HepG2 (cell line): ENCODE data around the gene ZNF77. TPM values are rescaled to one million over a fixed set of nuclear protein-coding genes. Genes with fewer than 3 reads are reported as not detected.
A peak's percentile ranks its signal among the peaks of the same experiment; 100 is the strongest.

ENCODE experiments used
- AGO1 ChIP-seq: fragments of 200-400 bp; formaldehyde crosslinking; IDR thresholded peaks from 2 replicates; pipeline ENCODE4 v1.6.1; 2017; ENCODE audit warnings: mild to moderate bottlenecking, low read depth, low read length, moderate library complexity; ENCODE audit not compliant: poor library complexity, severe bottlenecking
- ARNTL ChIP-seq: sonication (generic); formaldehyde crosslinking; IDR thresholded peaks from 2 replicates; pipeline ENCODE4 v1.4.0; 2020; ENCODE audit warnings: mild to moderate bottlenecking, missing genetic modification reagents
- CERS6 ChIP-seq: sonication (generic); formaldehyde crosslinking; IDR thresholded peaks from 2 replicates; pipeline ENCODE4 v1.5.0; 2020; ENCODE audit warnings: missing genetic modification reagents
- CHCHD3 ChIP-seq: sonication (generic); formaldehyde crosslinking; IDR thresholded peaks from 2 replicates; pipeline ENCODE4 v1.8.0; 2022; ENCODE audit warnings: mild to moderate bottlenecking, missing genetic modification reagents, moderate library complexity
- ELF4 ChIP-seq: sonication (generic); formaldehyde crosslinking; IDR thresholded peaks from 2 replicates; pipeline ENCODE4 v1.5.0; 2020; ENCODE audit warnings: missing genetic modification reagents, mild to moderate bottlenecking, moderate library complexity, borderline replicate concordance
- GATAD1 ChIP-seq: IDR thresholded peaks from 2 replicates; pipeline ENCODE4 v1.6.1; 2016; ENCODE audit warnings: missing genetic modification reagents, missing compliant biosample characterization
- MAFK ChIP-seq, 2 experiments: IDR thresholded peaks in 1 of 2; conservative IDR thresholded peaks in 1 of 2; 2 replicates each; pipeline ENCODE4 v1.6.1; 2011; ENCODE audit warnings: improper control_type of control experiment in 2 of 2, low read length in 2 of 2
- NCOA2 ChIP-seq: sonication (generic); formaldehyde crosslinking; IDR thresholded peaks from 2 replicates; pipeline ENCODE4 v1.8.0; 2022; ENCODE audit warnings: inconsistent platforms
- NFIB ChIP-seq: sonication (generic); formaldehyde crosslinking; IDR thresholded peaks from 2 replicates; pipeline ENCODE4 v1.9.0; 2021; ENCODE audit warnings: missing genetic modification reagents, mild to moderate bottlenecking, borderline replicate concordance
- PHF20 ChIP-seq: sonication (generic); formaldehyde crosslinking; IDR thresholded peaks from 2 replicates; pipeline ENCODE4 v1.5.0; 2020; ENCODE audit warnings: mild to moderate bottlenecking, missing genetic modification reagents
- PTBP1 ChIP-seq: fragments of 200-400 bp; formaldehyde crosslinking; IDR thresholded peaks from 2 replicates; pipeline ENCODE4 v1.6.1; 2018; ENCODE audit warnings: low read length, low read depth; ENCODE audit not compliant: poor library complexity, severe bottlenecking
- SNAPC5 ChIP-seq: sonication (generic); formaldehyde crosslinking; IDR thresholded peaks from 2 replicates; pipeline ENCODE4 v1.8.1; 2023; ENCODE audit warnings: mild to moderate bottlenecking, missing genetic modification reagents, borderline replicate concordance
- SRY ChIP-seq: sonication (generic); formaldehyde crosslinking; IDR thresholded peaks from 2 replicates; pipeline ENCODE4 v1.8.0; 2022; ENCODE audit warnings: mild to moderate bottlenecking, missing genetic modification reagents
- SUZ12 ChIP-seq: fragments of 150-350 bp; IDR thresholded peaks from 2 replicates; pipeline ENCODE4 v1.6.1; 2014; ENCODE audit warnings: low read depth, low read length
- THAP11 ChIP-seq: IDR thresholded peaks from 2 replicates; pipeline ENCODE4 v1.6.1; 2016; ENCODE audit warnings: missing biosample characterization, missing genetic modification reagents
- TRIM24 ChIP-seq: sonication (generic); formaldehyde crosslinking; IDR thresholded peaks from 2 replicates; pipeline ENCODE4 v1.8.0; 2022; ENCODE audit warnings: mild to moderate bottlenecking, missing genetic modification reagents
- ZNF282 ChIP-seq: fragments of 450-650 bp; IDR thresholded peaks from 2 replicates; pipeline ENCODE4 v1.6.1; 2018; ENCODE audit not compliant: partially characterized antibody
- ZNF317 ChIP-seq: sonication (generic); formaldehyde crosslinking; IDR thresholded peaks from 2 replicates; pipeline ENCODE4 v1.5.0; 2020; ENCODE audit warnings: mild to moderate bottlenecking, missing genetic modification reagents
- ZNF547 ChIP-seq: sonication (generic); formaldehyde crosslinking; IDR thresholded peaks from 2 replicates; pipeline ENCODE4 v1.5.1; 2020; ENCODE audit warnings: mild to moderate bottlenecking, missing genetic modification reagents
- ZNF576 ChIP-seq: sonication (generic); formaldehyde crosslinking; IDR thresholded peaks from 2 replicates; pipeline ENCODE4 v1.4.0; 2020; ENCODE audit warnings: mild to moderate bottlenecking, missing genetic modification reagents
- ZNF646 ChIP-seq: sonication (generic); formaldehyde crosslinking; IDR thresholded peaks from 2 replicates; pipeline ENCODE4 v1.9.0; 2021; ENCODE audit warnings: mild to moderate bottlenecking, missing genetic modification reagents
- ZSCAN22 ChIP-seq: sonication (generic); formaldehyde crosslinking; IDR thresholded peaks from 2 replicates; pipeline ENCODE4 v1.4.0; 2020; ENCODE audit warnings: mild to moderate bottlenecking, missing genetic modification reagents
- polyA plus RNA-seq, 8 experiments: library from polyadenylated mRNA; depleted of rRNA in 3 of 8; stranded (reverse) in 7 of 8; unstranded in 1 of 8; fragments of >200 nt; fragmentation: Illumina TruSeq in 4 of 8; extraction: Trizol in 4 of 8; gene quantifications; 2 replicates each; pipeline versions ENCODE4 v1.2.1 to v1.2.3, GENCODE V29; 2011 to 2016; ENCODE audit warnings: low read depth in 4 of 8, missing spikeins in 1 of 8, mixed read lengths in 1 of 8; ENCODE audit not compliant: insufficient read depth in 1 of 8
- total RNA-seq, 5 experiments: library from RNA; depleted of rRNA; stranded (reverse); fragments of >200 nt; fragmentation: Illumina TruSeq; extraction: Trizol; gene quantifications; 2 replicates each; pipeline ENCODE4 v1.2.3, GENCODE V29; 2016; ENCODE audit warnings: low read depth in 1 of 5

ZNF77 gene
- total and polyA plus RNA-seq, 2 of the 13 experiments (the other 11 are each of a cell fraction or from before 2014, with no cell fraction given), result 7.1 to 11.5 TPM

GRCh38 chr19:2944775-2945574 is at the start of gene ZNF77 (continued):
- TF ChIP-seq MAFK (conservative IDR thresholded peaks at IDR 0.05 in 1 of 2, IDR thresholded peaks at IDR 0.05 in 1 of 2; ENCODE audit: low read length in 2 of 2) (no peak), ZNF576 (CRISPR knock-in tag) (0 out of 2 replicates have a peak, but pooled peaks have one; percentile 39), ARNTL (CRISPR knock-in tag) (no peak; the same call in 1 of the 2 replicates), CHCHD3 (0 out of 2 replicates have a peak, but pooled peaks have one; percentile 9), CERS6 (CRISPR knock-in tag) (no peak), ZNF317 (CRISPR knock-in tag) (no peak; the same call in 1 of the 2 replicates), ZNF547 (CRISPR knock-in tag) (peak; percentile 78), TRIM24 (CRISPR knock-in tag) (no peak), ELF4 (CRISPR knock-in tag) (no peak), AGO1 (peak; percentile 89), SUZ12 (no peak), ZSCAN22 (CRISPR knock-in tag) (no peak), PHF20 (CRISPR knock-in tag) (peak; percentile 46; the same call in 1 of the 2 replicates), GATAD1 (CRISPR knock-in tag) (peak; percentile 71), THAP11 (CRISPR knock-in tag) (peak; percentile 72), PTBP1 (no peak), ZNF646 (no peak), ZNF282 (no peak), SRY (CRISPR knock-in tag) (peak; percentile 13; the same call in 1 of the 2 replicates), NFIB (CRISPR knock-in tag) (no peak), NCOA2 (CRISPR knock-in tag) (peak; percentile 46; the same call in 1 of the 2 replicates), SNAPC5 (no peak)
